HG02571 (cell line): ENCODE measurements around the gene CALM3.
"Not testable (repeated sequence)": the region's sequence is repeated elsewhere in the genome, so short reads cannot be mapped to it uniquely, and the experiment has no call there.

Source experiments
- ATAC-seq: cut with Tn5 transposase; IDR thresholded peaks from one replicate; pipeline ENCODE4 v1.9.1; 2021; ENCODE audit warnings: mild to moderate bottlenecking, moderate library complexity; ENCODE audit not compliant: unreplicated experiment

CALM3 gene

DNA sequence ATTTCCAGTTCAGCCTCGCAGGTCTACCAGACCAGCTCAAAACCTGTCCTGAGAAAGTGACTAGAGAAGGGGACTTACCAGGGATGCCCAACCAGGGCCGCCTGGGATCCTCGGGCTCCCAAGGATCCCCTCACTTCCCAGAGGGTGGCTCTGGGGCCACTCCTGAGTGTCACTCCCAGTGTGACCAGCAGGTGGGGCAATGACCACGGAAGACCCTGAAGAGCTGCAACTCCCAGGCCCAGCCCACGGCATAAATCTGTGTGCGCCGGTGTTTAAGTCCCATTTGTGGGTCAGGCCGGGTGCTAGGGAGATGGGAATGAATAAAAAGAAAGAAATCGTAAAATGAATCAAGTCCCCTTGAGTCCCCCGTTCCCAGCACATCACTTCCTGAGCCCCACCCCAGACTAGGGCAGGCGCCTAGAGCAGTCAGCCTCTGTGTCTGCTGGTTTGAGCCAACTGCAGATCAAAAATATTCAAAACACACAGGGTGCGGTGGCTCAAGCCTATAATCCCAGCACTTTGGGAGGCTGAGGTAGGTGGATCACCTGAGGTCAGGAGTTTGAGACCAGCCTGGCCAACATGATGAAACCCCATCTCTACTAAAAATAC is 13.1 kb downstream of the CALM3 start:
- ATAC-seq: peak; percentile 42

DNA sequence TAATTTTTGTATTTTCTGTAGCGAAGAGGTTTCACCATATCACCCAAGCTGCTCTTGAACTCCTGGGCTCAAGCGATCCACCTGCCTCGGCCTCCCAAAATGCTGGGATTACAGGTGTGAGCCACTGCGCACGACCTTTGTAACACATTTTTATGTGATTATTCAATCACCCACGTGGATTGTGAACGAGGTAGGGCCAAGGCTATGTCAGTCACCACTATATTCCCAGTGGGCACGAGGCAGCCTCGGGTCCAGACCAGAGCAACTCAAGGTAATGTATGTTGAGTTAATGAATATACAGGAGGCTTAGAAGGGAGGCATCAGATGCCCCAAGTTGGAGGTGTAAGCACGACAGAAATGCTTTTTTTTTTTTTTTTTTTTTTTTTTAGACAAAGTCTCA is 14.8 kb downstream of the CALM3 start:
- no peak for ATAC-seq

DNA sequence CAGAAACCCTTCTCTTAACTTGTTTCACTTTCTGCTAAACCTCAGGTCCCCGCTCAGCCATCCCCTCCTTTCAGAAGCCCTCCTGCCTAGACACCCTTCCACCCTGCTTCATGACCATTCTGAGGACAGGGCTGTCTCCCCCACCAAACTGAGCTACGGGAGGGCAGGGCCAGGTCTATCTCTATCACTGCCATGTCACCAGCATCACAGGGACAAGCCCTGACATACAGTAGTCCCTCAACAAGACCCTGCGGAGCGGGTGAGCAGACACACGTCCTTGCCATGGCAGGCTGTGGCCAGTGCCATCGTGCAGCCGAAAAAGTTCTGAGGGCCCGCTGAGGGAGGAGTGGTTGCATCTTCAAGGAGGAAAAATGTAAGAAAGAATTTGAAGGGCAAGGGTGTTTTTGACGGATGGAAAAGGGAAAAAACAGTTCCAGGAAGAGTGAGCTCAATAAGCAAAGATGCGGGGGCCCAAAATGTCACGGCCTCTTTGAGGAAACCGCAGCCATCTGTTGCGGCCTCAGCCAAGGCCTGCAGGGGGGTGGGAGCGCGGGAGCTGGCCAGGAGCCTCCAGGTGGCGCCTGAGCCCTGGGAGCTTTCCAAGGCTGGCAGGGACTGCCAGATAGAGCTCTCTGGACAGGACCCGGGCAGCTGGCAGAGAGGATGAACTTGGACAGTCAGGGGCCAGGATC is 15.6 kb downstream of the CALM3 start:
- ATAC-seq: no peak

DNA sequence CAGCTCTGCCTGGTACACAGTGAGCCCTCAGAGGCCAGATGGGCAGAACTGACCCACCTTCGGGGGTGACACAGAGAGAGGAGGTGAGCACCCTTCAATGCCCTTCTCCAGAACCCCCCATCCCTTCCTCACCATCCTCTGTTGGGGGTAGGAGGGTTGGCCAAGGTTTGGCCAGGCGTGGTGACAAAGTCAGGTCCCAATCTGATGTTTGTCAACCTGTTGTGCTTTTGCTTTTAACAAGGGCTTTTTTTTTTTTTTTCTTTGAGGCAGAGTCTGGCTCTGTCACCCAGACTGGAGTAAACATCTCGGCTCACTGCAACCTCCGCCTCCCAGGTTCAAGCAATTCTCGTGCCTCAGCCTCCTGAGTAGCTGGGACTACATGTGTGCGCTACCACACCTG is 16.5 kb downstream of the CALM3 start:
- no peak for ATAC-seq

DNA sequence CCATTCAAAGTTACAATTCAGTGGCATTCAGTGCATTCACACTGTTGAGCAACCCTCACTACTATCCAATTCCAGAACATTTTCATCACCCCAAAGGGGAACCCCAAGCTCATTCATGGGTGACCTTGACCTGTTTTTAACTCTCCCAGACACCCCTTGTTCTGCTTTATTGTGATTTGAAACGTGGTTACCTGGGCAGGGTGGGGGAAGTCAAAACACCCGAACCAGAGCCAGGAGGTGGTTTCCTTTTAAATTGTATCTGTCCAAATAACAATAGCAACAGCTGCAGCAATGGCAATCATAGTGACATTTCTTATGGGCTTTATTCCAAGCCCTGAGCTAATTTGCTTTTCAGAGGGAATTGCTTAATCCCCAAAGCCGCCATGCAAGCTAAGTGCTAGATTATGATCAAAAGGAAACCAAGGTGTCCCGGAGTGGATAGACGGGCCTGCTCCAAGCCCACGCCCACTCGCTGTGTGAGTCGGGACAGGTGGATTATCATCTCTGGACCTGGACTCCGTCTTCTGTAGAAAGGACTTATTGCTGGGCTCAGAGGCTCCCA is 17.6 kb downstream of the CALM3 start:
- no peak for ATAC-seq

DNA sequence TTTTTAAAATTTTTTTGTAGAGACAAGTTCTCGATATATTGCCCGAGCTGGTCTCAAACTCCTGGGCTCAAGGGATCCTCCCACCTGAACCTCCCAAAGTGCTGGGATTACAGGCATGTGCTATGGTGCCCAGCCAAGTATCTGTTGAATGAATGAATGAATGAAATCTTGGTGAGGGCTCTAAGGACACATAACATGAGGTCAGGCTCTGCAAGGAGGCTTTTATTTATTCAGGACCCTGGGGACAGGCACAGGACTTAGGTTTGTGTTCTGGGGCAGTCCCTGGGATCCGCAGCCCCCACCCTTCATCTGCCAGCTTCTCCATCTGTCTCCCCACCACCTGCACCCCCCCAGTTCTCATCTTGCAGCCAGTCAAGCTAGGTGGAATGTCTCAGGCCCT is 19.1 kb downstream of the CALM3 start:
- ATAC-seq: no peak

DNA sequence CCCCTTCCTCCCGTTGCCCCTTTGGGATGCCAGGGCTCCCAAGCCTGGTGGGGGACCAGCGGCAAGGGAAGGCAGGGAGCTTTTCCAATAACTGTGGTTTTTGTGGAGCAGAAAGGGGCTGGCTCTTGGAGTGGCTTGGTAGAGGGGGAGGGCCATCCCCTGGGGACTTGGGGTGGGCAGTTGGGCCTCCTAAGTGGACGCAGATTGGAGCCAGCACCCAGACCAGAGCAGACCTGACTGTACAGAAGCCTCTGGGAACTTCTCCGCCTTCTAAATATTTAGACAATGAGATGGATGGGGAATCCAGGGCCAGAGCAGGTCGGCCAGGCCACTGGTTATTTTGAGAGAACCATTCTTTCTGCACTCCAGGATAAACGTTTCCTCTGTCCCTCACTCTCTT is 19.6 kb downstream of the CALM3 start:
- ATAC-seq: no peak

DNA sequence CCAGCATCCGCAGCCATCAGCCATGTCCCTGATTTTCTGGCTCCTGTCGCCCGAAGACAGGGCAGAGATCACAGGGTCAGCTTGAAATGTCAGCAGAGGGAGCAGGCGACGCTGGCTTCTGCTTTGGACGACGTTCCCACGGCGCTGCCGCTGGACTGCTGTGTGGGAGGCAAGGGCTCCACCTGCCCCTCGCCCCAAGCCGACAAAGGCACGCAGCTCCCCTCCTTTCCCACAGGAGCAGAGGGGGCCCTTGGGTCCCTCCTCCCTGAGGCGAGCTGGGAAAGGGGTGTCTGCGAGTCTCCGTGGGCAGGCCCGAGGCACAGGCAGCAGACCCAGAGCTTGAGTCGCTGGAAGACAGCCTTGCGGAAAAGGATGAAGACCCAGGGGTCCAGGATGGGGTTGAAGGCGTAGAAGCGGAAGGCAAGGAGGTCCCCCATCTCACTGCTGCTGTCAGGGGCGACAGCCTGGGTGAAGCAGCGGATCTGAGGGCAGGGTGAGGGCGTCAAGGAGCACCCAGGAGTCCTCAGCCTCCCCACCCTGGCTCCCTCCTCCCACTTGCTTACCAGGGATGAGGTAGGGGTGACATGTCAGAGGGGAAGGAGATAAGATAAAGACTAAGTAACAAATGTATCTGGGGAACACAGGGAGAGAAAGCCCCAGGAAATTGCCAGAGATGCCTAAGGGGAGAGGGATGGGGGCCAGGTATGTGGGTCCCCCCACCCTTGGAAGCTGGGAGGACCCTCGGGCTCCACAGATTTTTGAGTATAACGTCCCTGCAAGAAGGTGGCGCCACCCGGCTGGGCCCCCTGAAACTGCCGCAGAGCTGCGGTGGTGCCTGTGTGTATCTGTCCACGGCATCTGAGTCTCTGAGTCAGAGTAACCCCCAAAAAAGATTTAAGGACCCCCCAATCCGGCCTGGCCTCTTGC is 20.3 kb downstream of the CALM3 start:
- no peak for ATAC-seq

DNA sequence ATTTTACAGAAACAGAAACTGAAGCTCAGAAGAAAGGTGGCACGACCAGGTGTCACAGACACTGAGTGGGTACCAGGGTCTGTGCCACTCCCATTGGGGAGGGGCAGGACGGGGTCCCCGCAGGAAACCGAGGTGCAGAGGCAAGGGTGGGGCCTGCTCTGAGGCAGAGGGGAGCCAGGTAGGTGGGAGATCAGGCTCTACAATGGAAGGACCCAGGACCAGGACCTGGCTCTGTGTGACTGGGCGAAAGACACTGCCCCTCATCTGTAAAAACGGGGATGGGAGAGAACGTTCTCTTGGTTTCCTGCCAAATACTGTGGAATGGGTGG is 21.0 kb downstream of the CALM3 start:
- ATAC-seq: no peak

DNA sequence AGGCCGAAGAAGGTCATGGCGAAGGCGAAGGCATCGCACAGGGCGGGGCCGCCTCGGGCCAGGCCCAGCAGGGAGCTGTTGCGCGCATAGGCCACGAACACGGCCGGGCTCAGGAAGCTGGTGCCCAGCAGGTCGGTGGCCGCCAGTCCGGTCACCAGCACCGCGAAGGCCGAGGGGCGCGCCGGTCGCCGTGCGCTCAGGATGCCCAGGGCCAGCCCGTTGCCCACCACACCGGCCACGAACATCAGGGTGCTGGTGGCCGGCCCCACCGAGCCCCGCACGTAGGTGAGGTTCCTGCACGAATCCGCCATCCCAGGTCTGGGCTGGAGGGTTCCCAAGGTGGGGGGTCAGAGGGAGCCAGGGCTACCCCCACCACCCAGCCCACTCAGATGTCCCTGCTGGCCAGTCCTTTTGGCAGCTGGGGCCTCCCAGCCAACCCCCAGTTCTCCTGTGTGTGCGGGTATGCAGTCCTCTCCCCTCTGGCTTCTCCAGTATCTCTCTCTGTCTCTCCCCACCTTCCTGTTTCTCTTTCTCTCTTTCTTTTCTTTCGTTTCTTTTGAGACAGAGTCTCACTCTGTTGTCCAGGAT is 22.9 kb downstream of the CALM3 start:
- ATAC-seq: no peak

DNA sequence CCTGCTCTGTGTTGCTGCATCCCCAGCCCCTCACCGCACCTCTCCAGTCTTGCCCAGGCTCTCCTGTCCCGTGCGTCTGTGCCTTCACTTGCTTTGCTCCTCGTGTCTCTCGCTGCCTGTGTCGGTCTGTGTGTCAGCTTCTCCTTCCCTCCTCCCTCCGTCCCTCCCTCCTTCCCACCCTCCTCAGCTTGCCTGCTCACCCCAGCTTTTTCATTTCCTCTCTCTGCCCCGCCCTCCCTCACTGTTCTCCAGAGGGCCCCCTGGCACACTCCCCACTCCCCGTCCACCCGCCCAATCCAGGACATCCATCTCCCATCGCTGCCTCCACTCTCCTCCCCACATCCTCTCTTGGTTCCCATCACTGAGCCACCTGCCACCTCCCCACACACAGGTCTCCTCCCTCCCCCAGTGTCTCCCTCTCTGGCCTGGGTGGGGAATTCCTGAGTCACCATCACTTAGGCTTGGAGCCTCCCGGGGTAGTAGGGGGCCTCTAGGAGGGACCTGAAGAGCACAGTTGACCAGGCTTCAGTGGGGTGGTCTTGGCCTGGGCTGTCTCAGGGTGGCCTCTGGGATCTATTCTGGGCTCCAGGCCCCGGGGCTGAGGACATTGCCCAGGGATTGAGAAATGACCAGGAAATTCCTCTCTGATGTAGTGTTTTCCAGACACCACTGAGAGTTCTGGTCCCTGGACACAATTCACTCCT is 24.0 kb downstream of the CALM3 start, which contains the start of gene PTGIR:
Gene PTGIR (minus strand): TSS at position 132 of the 704 bp plus-strand sequence. CDS start 864 bp downstream, outside the sequence.
- no peak for ATAC-seq

DNA sequence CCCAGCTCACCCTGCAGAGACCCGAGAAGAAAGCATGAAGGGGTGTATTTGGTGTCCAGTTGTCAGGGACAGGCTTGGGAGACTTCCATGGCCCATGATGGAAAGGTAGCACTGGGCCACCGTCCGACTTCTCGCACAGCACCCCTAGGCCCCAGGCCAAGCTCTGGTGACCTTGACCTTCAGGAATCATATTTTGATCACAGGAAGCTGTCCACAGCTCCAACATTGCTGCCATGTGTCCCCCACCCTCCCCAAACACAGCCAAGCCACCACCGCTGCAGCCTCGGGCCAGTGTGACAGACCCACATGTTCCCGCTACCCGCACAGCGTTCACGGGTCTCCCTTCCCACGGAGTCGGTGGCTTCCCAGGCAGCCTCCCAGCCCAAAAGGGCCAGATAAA is 24.6 kb downstream of the CALM3 start:
- no peak for ATAC-seq

DNA sequence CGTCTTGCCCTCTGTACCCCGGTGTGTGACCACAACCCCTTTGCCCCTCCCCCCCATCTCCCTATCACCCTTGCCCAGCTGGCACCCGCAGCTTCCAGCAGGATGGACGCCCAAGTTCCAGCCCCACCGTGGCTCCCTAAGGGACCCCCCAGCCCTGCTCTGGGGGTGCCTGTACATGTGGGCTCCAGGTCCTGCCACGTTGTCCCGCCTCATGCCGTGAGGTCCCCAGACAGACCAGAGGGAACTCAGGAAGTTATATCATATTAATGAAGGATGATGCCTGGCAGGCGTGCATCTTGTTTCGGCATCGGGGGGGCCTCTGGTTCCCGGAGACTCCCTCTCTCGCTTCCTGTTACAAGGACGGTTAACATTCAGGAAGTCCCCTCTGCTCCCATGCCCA is 25.3 kb downstream of the CALM3 start:
- ATAC-seq: no peak

DNA sequence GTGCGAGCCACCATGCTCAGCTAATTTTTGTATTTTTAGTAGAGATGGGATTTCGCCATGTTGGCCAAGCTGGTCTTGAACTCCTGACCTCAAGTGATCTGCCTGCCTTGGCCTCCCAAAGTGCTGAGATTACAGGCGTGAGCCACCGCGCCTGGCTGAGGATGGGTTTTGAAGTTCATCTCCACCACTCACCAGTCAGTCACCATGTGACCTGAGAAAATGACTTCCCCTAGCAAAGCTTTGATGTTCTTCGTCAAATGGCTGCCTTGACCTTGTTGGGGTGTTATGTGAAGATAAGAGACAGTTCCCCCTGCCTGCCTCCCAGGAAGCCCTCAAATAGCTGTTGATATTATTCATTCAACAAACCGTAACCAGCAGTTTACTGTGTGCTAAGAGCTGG is 27.8 kb downstream of the CALM3 start:
- ATAC-seq: not testable (repeated sequence)

DNA sequence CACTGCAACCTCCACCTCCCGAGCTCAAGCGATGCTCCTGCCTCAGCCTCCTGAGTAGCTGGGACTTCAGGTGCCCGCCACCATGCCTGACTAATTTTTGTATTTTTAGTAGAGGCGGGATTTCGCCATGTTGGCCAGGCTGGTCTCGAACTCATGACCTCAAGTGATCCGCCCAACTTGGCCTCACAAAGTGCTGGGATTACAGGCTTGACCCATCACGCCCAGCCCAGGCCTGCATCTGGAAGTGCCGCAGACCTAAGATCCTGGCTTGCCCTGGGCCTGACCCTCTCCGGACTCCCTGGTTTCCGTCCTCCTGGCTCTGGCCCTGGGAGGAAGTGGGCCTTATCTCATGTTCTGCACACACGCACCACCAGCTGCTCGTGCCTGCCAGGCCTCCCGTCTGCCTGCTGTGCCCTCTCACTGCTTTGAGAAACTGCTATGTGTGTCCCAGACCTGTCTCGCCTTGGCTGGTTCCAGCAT is 28.5 kb downstream of the CALM3 start:
- no peak for ATAC-seq

DNA sequence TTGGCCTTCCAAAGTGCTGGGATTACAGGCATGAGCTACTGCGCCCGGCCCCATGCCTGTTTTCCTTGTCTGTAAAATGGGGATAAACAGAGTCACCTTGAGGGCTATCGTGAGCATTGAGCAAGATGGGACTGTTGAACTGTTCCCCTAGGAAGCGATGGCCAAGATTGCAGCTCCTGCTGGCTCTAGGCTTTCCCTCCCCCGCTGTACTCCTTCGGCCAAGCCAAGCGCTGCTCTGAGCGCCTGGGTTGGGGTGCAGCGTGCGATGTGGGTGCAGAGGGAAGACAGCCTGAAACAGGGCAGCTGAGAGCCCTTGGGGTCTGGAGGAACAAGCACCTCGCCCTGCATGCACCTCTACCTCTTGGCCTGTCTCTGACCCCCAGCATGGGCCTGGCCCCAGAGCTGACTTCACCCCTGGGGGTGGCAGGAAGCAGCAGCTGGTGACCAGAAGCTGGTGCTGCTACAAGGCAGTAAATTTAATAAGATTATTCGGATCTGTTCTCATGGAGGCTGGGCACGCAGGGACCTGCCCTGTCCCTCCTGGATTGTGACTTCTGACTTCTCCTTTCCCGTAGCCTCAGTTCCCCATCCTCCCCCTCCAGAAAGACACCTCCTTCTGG is 29.6 kb downstream of the CALM3 start:
- no peak for ATAC-seq

DNA sequence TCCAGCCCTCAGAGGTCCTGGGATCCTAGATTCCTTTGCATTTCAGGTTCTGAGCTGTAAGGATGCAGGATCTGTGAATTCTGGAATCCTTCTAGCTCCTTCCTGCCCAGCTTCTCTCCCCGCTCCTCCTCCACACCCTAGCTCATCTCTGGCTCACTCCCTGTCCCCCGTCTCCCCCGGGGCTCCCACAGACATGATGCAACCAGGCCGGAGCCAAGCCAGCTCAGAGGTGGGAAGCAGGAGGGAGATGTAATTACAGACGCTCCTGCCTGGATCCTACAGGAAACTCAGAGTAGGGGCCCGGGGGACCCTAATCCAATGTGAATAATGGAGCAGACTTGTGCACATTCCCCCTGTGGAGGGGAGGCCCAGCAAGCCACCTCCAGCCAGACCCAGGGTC is 30.4 kb downstream of the CALM3 start:
- ATAC-seq: no peak

DNA sequence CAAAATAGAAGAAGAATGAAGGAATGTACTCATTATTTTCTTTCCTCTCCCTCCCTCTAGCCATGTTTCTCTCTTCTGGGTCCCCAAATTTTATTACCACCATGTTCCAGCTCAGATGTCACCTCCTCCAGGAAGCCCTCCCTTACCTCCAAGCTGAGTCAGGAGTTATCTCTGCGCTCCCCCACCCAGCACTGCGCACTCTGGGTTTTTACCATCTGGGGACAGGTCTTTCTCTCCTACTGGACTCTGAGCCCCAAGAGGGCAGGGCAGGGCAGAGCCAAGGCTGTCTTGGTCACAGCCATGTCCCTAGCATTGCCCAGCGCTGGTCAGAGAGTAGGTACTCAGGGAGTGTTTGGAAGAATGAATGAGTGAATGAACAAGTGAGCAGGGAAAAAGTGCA is 32.0 kb downstream of the CALM3 start:
- ATAC-seq: no peak

DNA sequence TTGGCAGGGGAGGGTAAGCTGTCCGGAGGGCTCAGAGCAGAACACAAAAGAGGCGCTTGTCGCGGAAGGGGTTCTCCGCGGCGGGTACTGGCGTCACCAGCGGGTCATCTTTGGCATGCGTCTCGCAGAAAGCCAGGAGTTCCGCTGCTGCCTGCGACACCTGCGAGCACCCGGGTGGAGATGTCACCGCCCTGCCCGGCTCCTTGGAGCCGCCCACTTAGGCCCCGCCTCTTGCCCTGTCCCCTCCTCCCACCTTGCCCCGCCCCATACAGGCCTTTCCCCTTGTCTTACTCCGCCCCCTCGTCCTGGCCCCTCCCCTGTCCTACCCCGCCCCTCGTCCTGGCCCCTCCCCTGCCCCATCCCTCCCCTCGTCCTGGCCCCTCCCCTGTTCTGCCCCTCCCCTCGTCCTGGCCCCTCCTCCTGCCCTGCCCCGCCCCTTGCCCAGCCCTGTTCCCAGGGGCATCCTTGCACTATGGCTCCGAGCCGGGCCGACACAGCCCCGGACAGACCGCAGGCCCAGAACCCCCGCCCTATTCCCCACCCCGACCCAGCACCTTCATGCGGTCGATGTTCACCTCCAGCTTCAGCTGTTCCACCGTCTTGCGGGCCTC is 33.0 kb downstream of the CALM3 start:
- no peak for ATAC-seq
